Spleen (tissue), 11 donors: ENCODE measurements around the gene DCXR. TPM values are rescaled to one million over a fixed set of nuclear protein-coding genes. Genes with fewer than 3 reads are reported as not detected.

Source experiments
- DNase-seq: peaks from one replicate; pipeline ENCODE4 v3.0.0-alpha.2; 2020
- H3K27ac ChIP-seq, 8 donors: fragments of 200-600 bp; sonication (generic) in 7 of 8; 1 replicate in 4 of 8; 2 replicates in 4 of 8; pipeline versions ENCODE4 v1.5.0 to v1.8.0; 2016 to 2021; ENCODE audit warnings: inconsistent platforms in 4 of 8, mild to moderate bottlenecking in 4 of 8, moderate library complexity in 1 of 8
- H3K27me3 ChIP-seq, 7 donors: fragments of 200-600 bp; sonication (generic) in 6 of 7; replicated peaks in 1 of 7; 1 replicate in 4 of 7; 2 replicates in 3 of 7; pipeline versions ENCODE4 v1.5.0 to v1.8.0; 2016 to 2021; ENCODE audit warnings: inconsistent platforms in 3 of 7, mild to moderate bottlenecking in 1 of 7
- H3K36me3 ChIP-seq, 6 donors: fragments of 200-600 bp; sonication (generic) in 5 of 6; 1 replicate in 4 of 6; 2 replicates in 2 of 6; pipeline versions ENCODE4 v1.5.0 to v1.8.0; 2016 to 2021; ENCODE audit warnings: inconsistent platforms in 2 of 6
- H3K4me1 ChIP-seq, 6 donors: fragments of 200-600 bp; sonication (generic) in 5 of 6; 1 replicate in 3 of 6; 2 replicates in 3 of 6; pipeline versions ENCODE4 v1.5.0 to v1.8.0; 2016 to 2021; ENCODE audit warnings: inconsistent platforms in 3 of 6
- H3K4me3 ChIP-seq, 8 donors: fragments of 200-600 bp; sonication (generic) in 7 of 8; 1 replicate in 4 of 8; 2 replicates in 4 of 8; pipeline versions ENCODE4 v1.5.0 to v1.8.0; 2016 to 2021; ENCODE audit warnings: inconsistent platforms in 4 of 8, mild to moderate bottlenecking in 4 of 8, moderate library complexity in 2 of 8
- H3K9me3 ChIP-seq, 8 donors: fragments of 200-600 bp; sonication (generic) in 7 of 8; 1 replicate in 4 of 8; 2 replicates in 4 of 8; pipeline versions ENCODE4 v1.5.0 to v1.8.0; 2016 to 2021; ENCODE audit warnings: inconsistent platforms in 4 of 8
- POLR2A ChIP-seq, 3 donors: fragments of 450-650 bp; IDR thresholded peaks; one replicate each; pipeline ENCODE4 v1.5.1; 2017; ENCODE audit warnings: antibody characterized with exemption in 3 of 3, mild to moderate bottlenecking in 1 of 3
- POLR2AphosphoS5 ChIP-seq, 3 donors: sonication (generic); formaldehyde crosslinking; IDR thresholded peaks; one replicate each; pipeline ENCODE4 v1.5.1; 2017; ENCODE audit warnings: antibody characterized with exemption in 3 of 3
- whole genome bisulfite sequencing, 5 donors: extraction: QIAGEN DNeasy Blood & Tissue Kit in 3 of 5; methylation state at CpG; one replicate each; pipeline versions ENCODE4 v1.1.5 to v1.1.7; 2013 to 2018; 5-methylcytosine and 5-hydroxymethylcytosine counted together
- intact Hi-C: fragments of 100-400 bp; cut with DNase I; formaldehyde crosslinking; loops from one replicate; pipeline ENCODE4 v1.15.0; 2023; ENCODE audit warnings: low total_unique reads
- polyA plus RNA-seq, 3 donors: library from polyadenylated mRNA; stranded (reverse); fragments of 200-250 nt; gene quantifications; one replicate each; pipeline ENCODE4 v1.2.1, GENCODE V29; 2013
- total RNA-seq, 7 donors: library from RNA; depleted of rRNA in 3 of 7; stranded (reverse); fragments of >200 nt in 3 of 7; fragmentation: NEBNext Ultra II Directional in 4 of 7; extraction: Animal tissue kit (Norgen Biotek cat#: 25700) in 4 of 7; gene quantifications; one replicate each; pipeline versions ENCODE4 v1.1.0 to v1.2.1, GENCODE V29; 2016 to 2021
- TF ChIP-seq, protein P1 (sequence below), 11 experiments: fragments of 200-600 bp in 7 of 11; fragments of 450-650 bp in 4 of 11; sonication (generic) in 4 of 11; IDR thresholded peaks in 8 of 11; conservative IDR thresholded peaks in 3 of 11; 1 replicate in 7 of 11; 2 replicates in 4 of 11; pipeline versions ENCODE4 v1.4.0 to v1.8.0; 2016 to 2021; ENCODE audit warnings: antibody characterized with exemption in 11 of 11, inconsistent platforms in 4 of 11, mild to moderate bottlenecking in 1 of 11
- donor health status: healthy with polysubstance abuse.
- donor health status: DM: no; HTN: no; CAD: no; lungs with moderate emphysema.
- donor health status: DM: no; HTN: no; CAD: no.
- donor health status: Bipolar disorder and iron deficiency.
- donor health status: healthy.
- donor health status: DM: no; HTN: no; CAD: no.
- donor health status: DM: yes; HTN: yes; CAD: no.

The DCXR gene
- total and polyA plus RNA-seq, 10 donors, result 44.2 to 88.0 (median 61.0) TPM

GRCh38 chr17:81999587-81999975, 37.9 kb downstream of the DCXR start:
- H3K4me3 ChIP-seq, result no peak overlapping the region
- H3K27ac ChIP-seq, result no peak overlapping the region
- TF ChIP-seq POLR2A (IDR thresholded peaks at IDR 0.05) (no peak), POLR2AphosphoS5 (IDR thresholded peaks at IDR 0.05) (no peak)
- TF ChIP-seq, protein P1, sequence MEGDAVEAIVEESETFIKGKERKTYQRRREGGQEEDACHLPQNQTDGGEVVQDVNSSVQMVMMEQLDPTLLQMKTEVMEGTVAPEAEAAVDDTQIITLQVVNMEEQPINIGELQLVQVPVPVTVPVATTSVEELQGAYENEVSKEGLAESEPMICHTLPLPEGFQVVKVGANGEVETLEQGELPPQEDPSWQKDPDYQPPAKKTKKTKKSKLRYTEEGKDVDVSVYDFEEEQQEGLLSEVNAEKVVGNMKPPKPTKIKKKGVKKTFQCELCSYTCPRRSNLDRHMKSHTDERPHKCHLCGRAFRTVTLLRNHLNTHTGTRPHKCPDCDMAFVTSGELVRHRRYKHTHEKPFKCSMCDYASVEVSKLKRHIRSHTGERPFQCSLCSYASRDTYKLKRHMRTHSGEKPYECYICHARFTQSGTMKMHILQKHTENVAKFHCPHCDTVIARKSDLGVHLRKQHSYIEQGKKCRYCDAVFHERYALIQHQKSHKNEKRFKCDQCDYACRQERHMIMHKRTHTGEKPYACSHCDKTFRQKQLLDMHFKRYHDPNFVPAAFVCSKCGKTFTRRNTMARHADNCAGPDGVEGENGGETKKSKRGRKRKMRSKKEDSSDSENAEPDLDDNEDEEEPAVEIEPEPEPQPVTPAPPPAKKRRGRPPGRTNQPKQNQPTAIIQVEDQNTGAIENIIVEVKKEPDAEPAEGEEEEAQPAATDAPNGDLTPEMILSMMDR (IDR thresholded peaks at IDR 0.05 in 8 of 11, conservative IDR thresholded peaks at IDR 0.05 in 3 of 11), result no peak
- H3K9me3 ChIP-seq, result no peaks in the 10 kb centered on the region
- no peak for DNase-seq
- peaks cover 0 to 59% (median 3%) of the 10 kb centered on the region in 6 donors for H3K36me3 ChIP-seq
- H3K27me3 ChIP-seq, result no peaks in the 10 kb centered on the region
- 86 to 95% (median 93%) methylated on average over 12 of the region's 12 CpGs for WGBS, 5 donors
- intact Hi-C loops, result no loop called here
- peaks cover 0 to 13% (median under 1%) of the 10 kb centered on the region in 6 donors for H3K4me1 ChIP-seq

- no peak overlapping the region for H3K4me3 ChIP-seq
- DNase-seq, result no peak
- no peaks in the 10 kb centered on the region for H3K27me3 ChIP-seq
- intact Hi-C loops, result no loop called here
- peaks cover 0 to 8% (median 0%) of the 10 kb centered on the region in 6 donors for H3K4me1 ChIP-seq
- H3K27ac ChIP-seq, result no peak overlapping the region
- 87 to 92% (median 89%) methylated on average over 9 to 14 of the region's 14 CpGs for WGBS, 5 donors
- no peaks in the 10 kb centered on the region for H3K9me3 ChIP-seq
- H3K36me3 ChIP-seq, result peaks cover 0 to 66% (median 3%) of the 10 kb centered on the region in 6 donors
- no peak for TF ChIP-seq POLR2A (IDR thresholded peaks at IDR 0.05)
- TF ChIP-seq, protein P1 (IDR thresholded peaks at IDR 0.05 in 8 of 11, conservative IDR thresholded peaks at IDR 0.05 in 3 of 11), result no peak
Observed at GRCh38 chr17:81998691-81999438, 38.6 kb downstream of the DCXR start.

- Histone ChIP-seq H3K27me3 (no peaks in the 10 kb centered on the region), H3K36me3 (peaks cover 0 to 67% (median 5%) of the 10 kb centered on the region in 6 donors), H3K4me3 (no peak overlapping the region), H3K9me3 (no peaks in the 10 kb centered on the region), H3K4me1 (peaks cover 0 to 3% (median 0%) of the 10 kb centered on the region in 6 donors), H3K27ac (no peak overlapping the region)
- no peak for DNase-seq
- TF ChIP-seq, protein P1 (IDR thresholded peaks at IDR 0.05 in 8 of 11, conservative IDR thresholded peaks at IDR 0.05 in 3 of 11), result no peak
- TF ChIP-seq POLR2AphosphoS5 (IDR thresholded peaks at IDR 0.05), result no peak
- TF ChIP-seq POLR2A (IDR thresholded peaks at IDR 0.05), result no peak
- 81 to 89% (median 84%) methylated on average over 7 of the region's 7 CpGs for WGBS, 5 donors
- intact Hi-C loops, result no loop called here
Observed at GRCh38 chr17:81998212-81998611, 39.3 kb downstream of the DCXR start.

GRCh38 chr17:81996757-81997441, 40.6 kb downstream of the DCXR start:
- DNase-seq, result no peak
- Histone ChIP-seq H3K4me3 (no peak overlapping the region), H3K27me3 (no peaks in the 10 kb centered on the region), H3K9me3 (no peaks in the 10 kb centered on the region), H3K36me3 (peaks cover 0 to 67% (median 5%) of the 10 kb centered on the region in 6 donors), H3K4me1 (peaks cover 0 to 9% (median 3%) of the 10 kb centered on the region in 6 donors), H3K27ac (no peak overlapping the region)
- 94 to 96% (median 94%) methylated on average over 30 of the region's 30 CpGs for WGBS, 5 donors
- TF ChIP-seq POLR2A (IDR thresholded peaks at IDR 0.05), result no peak
- TF ChIP-seq, protein P1 (IDR thresholded peaks at IDR 0.05 in 8 of 11, conservative IDR thresholded peaks at IDR 0.05 in 3 of 11), result no peak
- TF ChIP-seq POLR2AphosphoS5 (IDR thresholded peaks at IDR 0.05), result no peak
- intact Hi-C loops, result no loop called here
